Measurements from ENCODE around the gene KDM8.

DNA sequence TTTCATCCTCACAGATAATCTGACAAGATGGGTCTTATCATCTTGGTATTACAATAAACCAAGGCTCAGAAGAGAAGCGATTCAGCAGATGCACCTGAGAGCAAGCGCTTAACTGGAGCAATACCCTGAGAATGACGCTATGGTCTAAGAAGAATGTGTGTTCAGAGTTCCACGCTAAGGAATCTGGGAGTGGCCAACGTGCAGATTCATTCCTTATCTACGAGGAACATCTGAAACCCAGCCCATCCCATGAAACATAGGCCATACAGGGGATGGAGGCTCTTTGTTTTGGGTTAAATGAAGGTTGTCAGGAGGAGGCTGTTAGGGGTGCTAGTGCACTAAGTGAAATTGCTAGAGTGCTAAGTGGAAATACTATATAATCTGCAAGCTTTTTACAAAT, 28.5 kb upstream of the KDM8 start:
- TF ChIP-seq, protein P1, sequence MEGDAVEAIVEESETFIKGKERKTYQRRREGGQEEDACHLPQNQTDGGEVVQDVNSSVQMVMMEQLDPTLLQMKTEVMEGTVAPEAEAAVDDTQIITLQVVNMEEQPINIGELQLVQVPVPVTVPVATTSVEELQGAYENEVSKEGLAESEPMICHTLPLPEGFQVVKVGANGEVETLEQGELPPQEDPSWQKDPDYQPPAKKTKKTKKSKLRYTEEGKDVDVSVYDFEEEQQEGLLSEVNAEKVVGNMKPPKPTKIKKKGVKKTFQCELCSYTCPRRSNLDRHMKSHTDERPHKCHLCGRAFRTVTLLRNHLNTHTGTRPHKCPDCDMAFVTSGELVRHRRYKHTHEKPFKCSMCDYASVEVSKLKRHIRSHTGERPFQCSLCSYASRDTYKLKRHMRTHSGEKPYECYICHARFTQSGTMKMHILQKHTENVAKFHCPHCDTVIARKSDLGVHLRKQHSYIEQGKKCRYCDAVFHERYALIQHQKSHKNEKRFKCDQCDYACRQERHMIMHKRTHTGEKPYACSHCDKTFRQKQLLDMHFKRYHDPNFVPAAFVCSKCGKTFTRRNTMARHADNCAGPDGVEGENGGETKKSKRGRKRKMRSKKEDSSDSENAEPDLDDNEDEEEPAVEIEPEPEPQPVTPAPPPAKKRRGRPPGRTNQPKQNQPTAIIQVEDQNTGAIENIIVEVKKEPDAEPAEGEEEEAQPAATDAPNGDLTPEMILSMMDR (IDR thresholded peaks at IDR 0.05) = no peak
- TF ChIP-seq POLR2A (IDR thresholded peaks at IDR 0.05) = no peak
- TF ChIP-seq POLR2AphosphoS5 (IDR thresholded peaks at IDR 0.05) = no peak
